Fibroblast of lung (primary cell): ENCODE results near the gene PRKCH.

Source experiments
- CTCF ChIP-seq, 2 donors: IDR thresholded peaks in 1 of 2; conservative IDR thresholded peaks in 1 of 2; 1 replicate in 1 of 2; 2 replicates in 1 of 2; pipeline ENCODE4 v1.5.1; 2011 to 2012; ENCODE audit warnings: low read length in 2 of 2, control low read depth in 1 of 2, inconsistent platforms in 1 of 2, low read depth in 1 of 2, mild to moderate bottlenecking in 1 of 2
- EZH2 ChIP-seq: IDR thresholded peaks from 2 replicates; pipeline ENCODE4 v1.5.1; 2012; ENCODE audit warnings: low read length, control low read depth, mild to moderate bottlenecking; ENCODE audit errors: missing control alignments

DNA sequence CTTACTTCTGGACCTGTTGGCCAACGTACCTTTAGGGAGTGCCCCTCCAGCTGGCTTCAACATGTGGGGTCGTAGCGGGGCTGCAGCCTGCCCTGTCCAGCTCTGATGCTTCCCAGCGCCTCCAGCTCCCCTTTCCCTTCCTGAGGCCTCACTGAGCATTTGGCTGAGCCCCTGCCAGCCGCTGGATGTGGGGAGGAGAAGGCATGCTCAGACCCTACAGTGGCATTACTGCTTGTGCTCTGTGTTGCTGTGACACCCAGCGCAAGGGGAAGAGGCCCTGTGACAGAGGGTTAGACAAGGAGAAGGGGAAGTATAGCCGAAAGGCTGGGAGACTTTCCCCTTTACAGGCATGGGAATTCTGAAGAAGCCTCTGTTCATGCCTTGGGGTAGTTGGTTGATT is 145.9 kb downstream of the PRKCH start:
- TF ChIP-seq EZH2 (no peak), CTCF (conservative IDR thresholded peaks at IDR 0.05 in 1 of 2, IDR thresholded peaks at IDR 0.05 in 1 of 2; ENCODE audit: low read depth in 1 of 2, low read length in 2 of 2) (no peak)
